Activated CD4-positive, alpha-beta T cell treated with anti-CD3 and anti-CD28 coated beads, Interleukin-2, amount 50 U/mL, for 16 hours (primary cell): ENCODE measurements around the gene C2CD4C.
"Not testable (repeated sequence)": the region's sequence is repeated elsewhere in the genome, so short reads cannot be mapped to it uniquely, and the experiment has no call there.

Source experiments
- DNase-seq: peaks from one replicate; pipeline ENCODE4 v3.0.0-alpha.2; 2020

Gene C2CD4C

DNA sequence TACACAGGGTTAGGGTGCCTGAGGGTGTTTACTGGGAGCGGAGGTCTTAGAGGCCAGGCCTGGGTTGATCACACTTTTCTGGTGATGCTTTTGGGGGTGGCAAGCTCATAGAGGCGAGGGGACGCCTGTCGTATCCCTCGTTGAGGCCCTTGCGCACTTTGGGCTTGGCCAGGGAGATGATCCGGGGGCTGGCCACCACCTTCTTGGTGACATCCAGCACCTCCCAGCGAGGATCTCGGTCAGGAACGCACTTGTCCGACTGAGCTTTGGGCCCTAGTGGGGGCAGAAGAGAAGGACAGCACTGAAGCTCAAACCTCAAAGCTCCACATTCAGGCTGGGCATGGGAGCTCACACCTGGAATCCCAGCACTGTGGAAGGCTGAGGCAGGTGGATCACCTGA lies 46.8 kb downstream of the C2CD4C start:
- DNase-seq, result no peak

DNA sequence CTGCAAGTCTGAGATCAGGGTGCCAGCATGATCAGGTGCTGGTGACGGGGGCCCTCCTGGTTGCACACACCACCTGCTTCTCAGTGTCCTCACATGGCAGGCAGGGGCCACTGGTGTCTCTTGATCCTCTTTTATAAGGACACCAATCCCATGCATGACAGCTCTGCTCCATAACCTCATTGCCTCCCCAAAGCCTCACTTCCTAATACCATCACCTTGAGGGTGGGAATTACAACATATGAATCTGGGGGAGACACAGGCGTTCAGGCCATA lies 49.4 kb downstream of the C2CD4C start:
- DNase-seq, result no peak

DNA sequence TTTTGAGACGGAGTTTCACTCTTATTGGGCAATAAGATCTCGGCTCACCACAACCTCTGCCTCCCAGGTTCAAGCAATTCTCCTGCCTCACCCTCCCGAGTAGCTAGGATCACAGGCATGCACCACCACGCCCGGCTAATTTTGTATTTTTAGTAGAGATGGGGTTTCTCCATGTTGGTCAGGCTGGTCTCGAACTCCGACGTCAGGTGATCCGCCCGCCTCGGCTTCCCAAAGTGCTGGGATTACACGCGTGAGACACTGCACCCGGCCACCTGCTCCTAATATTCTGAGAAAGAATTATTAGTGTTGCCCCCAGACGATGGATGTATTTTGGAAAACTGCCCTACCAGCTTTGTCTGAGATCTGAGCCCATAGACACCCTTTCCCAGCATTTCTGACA lies 53.4 kb downstream of the C2CD4C start:
- DNase-seq, result not testable (repeated sequence)
